Activated CD8-positive, alpha-beta T cell treated with anti-CD3 and anti-CD28 coated beads for 36 hours (primary cell): ENCODE results near the gene ITPR2. TPM values are rescaled to one million over a fixed set of nuclear protein-coding genes. Genes with fewer than 3 reads are reported as not detected.

Experiments used
- ATAC-seq: fragments of 200-7000 bp; cut with Tn5 transposase; one replicate; pipeline ENCODE4 v1.10.0; 2021; ENCODE audit warnings: mild to moderate bottlenecking, moderate library complexity
- CTCF ChIA-PET: fragments of 350-600 bp; sonication (Branson Sonifier 250); formaldehyde crosslinking; loops from one replicate; lab custom pipeline; 2021; ENCODE audit warnings: antibody characterized with exemption; lab: Charles Lee
- POLR2A ChIA-PET: fragments of 350-600 bp; sonication (Branson Sonifier 250); formaldehyde crosslinking; loops from one replicate; lab custom pipeline; 2021; ENCODE audit warnings: antibody characterized with exemption; lab: Charles Lee
- DNase-seq: peaks from one replicate; pipeline ENCODE4 v3.0.0-alpha.2; 2020
- H3K27ac Mint-ChIP-seq: one replicate; pipeline ENCODE4 v1.8.0; 2021; ENCODE audit warnings: mild to moderate bottlenecking, mixed read lengths
- H3K27me3 Mint-ChIP-seq: one replicate; pipeline ENCODE4 v1.8.0; 2021; ENCODE audit warnings: mixed read lengths
- H3K36me3 Mint-ChIP-seq: one replicate; pipeline ENCODE4 v1.8.0; 2021; ENCODE audit warnings: low read depth, mixed read lengths
- H3K4me1 Mint-ChIP-seq: one replicate; pipeline ENCODE4 v1.8.0; 2021; ENCODE audit warnings: low read depth, mixed read lengths
- H3K4me3 Mint-ChIP-seq: one replicate; pipeline ENCODE4 v1.8.0; 2021; ENCODE audit warnings: mild to moderate bottlenecking, moderate library complexity, mixed read lengths
- H3K9me3 Mint-ChIP-seq: one replicate; pipeline ENCODE4 v1.8.0; 2021; ENCODE audit warnings: mixed read lengths
- intact Hi-C: fragments of 100-400 bp; cut with micrococcal nuclease; formaldehyde crosslinking; loops from one replicate; pipeline ENCODE4 v1.10.0; 2022
- total RNA-seq, 2 experiments: library from RNA; stranded (reverse); gene quantifications; one replicate each; pipeline ENCODE4 v1.2.3, GENCODE V29; 2021
- TF ChIP-seq, protein P1 (sequence below): fragments of 200-600 bp; IDR thresholded peaks from one replicate; pipeline ENCODE4 v1.8.0; 2022; ENCODE audit warnings: antibody characterized with exemption, mild to moderate bottlenecking

ITPR2 gene
- total RNA-seq, 2 experiments from 2014 or later, result 38.9 to 41.2 TPM

DNA sequence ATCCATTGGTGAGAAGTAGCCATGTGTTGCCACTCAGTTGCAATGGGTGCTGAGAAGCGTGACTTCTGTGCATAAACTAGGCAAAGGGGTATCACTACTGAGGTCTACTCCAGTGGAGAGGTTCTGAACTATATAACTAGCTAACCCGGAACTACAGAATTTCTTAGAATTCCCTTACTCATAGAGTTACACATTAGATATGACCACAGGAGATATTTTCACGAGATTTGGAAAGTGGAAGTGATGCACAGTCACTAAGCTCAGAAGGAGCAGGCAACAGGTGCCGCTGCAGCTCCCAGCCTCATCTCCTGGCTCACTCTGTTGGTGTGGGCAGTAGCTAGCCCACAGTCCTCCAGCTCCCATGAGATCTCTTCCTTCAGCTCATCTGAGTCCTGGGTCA lies 501.0 kb downstream of the ITPR2 start:
- H3K36me3 Mint-ChIP-seq, result peaks cover 9% of the 10 kb centered on the region
- H3K4me1 Mint-ChIP-seq, result no peaks in the 10 kb centered on the region
- TF ChIP-seq, protein P1, sequence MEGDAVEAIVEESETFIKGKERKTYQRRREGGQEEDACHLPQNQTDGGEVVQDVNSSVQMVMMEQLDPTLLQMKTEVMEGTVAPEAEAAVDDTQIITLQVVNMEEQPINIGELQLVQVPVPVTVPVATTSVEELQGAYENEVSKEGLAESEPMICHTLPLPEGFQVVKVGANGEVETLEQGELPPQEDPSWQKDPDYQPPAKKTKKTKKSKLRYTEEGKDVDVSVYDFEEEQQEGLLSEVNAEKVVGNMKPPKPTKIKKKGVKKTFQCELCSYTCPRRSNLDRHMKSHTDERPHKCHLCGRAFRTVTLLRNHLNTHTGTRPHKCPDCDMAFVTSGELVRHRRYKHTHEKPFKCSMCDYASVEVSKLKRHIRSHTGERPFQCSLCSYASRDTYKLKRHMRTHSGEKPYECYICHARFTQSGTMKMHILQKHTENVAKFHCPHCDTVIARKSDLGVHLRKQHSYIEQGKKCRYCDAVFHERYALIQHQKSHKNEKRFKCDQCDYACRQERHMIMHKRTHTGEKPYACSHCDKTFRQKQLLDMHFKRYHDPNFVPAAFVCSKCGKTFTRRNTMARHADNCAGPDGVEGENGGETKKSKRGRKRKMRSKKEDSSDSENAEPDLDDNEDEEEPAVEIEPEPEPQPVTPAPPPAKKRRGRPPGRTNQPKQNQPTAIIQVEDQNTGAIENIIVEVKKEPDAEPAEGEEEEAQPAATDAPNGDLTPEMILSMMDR, result no peak
- H3K4me3 Mint-ChIP-seq, result no peak overlapping the region
- no peaks in the 10 kb centered on the region for H3K27me3 Mint-ChIP-seq
- no peak overlapping the region for H3K27ac Mint-ChIP-seq
- ChIA-PET CTCF (interaction anchor here (1.5 kb wide), 1 partner anchor 213 kb away, joined by 3 read pairs; no protein-coding TSS in a partner anchor), POLR2A (no interaction called here)
- ATAC-seq (no peak), DNase-seq (no peak)
- peaks cover 24% of the 10 kb centered on the region for H3K9me3 Mint-ChIP-seq
- intact Hi-C loops, result no loop called here

DNA sequence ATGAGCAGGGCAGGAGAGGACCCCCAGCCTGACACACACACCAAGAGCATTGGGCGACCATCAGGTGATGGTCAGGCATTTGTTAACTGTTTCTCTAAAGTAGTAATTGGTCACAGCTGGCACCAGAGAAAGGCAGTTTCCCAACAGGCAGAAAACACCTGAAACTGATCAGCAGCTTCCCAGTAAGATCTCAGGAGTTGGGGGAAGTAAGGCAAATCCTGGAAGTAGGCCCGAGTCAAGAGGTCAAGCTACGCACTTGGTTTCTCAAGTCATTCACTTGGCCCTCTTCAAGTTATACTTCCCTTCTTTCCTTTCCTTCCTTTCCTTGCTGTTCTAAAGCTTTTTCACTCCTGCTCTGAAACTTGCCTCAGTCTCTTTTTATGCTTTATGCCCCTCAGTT lies 501.9 kb downstream of the ITPR2 start:
- H3K4me1 Mint-ChIP-seq, result no peaks in the 10 kb centered on the region
- ATAC-seq (no peak), DNase-seq (no peak)
- peaks cover 9% of the 10 kb centered on the region for H3K36me3 Mint-ChIP-seq
- TF ChIP-seq, protein P1, result no peak
- intact Hi-C loops, result no loop called here
- POLR2A ChIA-PET, result no interaction called here
- H3K27ac Mint-ChIP-seq, result no peak overlapping the region
- H3K27me3 Mint-ChIP-seq, result no peaks in the 10 kb centered on the region
- peaks cover 24% of the 10 kb centered on the region for H3K9me3 Mint-ChIP-seq
- no peak overlapping the region for H3K4me3 Mint-ChIP-seq
- CTCF ChIA-PET, result interaction anchor here (1.5 kb wide), 1 partner anchor 212 kb away, joined by 3 read pairs; no protein-coding TSS in a partner anchor

DNA sequence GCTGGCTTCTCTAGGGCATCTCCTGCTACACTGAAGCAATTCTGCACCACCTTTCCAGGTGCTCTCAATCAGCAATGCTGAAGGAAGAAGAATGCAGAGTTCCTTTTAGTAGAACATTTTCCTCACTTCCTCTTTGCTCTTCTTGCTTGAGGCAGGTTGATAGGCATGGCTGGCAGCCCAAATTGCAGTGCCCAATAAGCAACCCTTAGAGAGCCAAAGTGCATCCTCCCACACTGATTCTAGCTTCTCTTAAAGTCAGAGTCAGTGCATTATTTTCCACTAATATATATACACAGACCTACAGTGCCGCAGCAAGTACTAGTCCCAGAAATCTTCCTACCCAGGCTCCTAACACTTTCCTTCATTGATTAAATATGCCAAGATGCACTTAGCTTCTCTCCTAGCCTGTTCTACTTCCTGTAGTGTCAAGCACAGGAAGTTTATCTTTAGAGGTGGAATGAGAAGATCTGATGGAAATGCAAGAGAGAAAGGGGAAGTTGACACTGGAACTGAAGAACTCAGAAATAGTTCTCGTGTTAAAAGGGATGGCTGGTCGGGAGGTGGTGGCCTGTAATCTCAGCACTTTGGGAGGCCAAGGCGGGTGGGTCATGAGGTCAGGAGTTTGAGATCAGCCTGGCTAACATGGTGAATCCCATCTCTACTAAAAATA lies 504.9 kb downstream of the ITPR2 start:
- CTCF ChIA-PET, result no interaction called here
- ATAC-seq, result no peak
- POLR2A ChIA-PET, result no interaction called here
- TF ChIP-seq, protein P1, result no peak
- Mint-ChIP-seq H3K27me3 (no peaks in the 10 kb centered on the region), H3K36me3 (peaks cover 2% of the 10 kb centered on the region), H3K4me1 (no peaks in the 10 kb centered on the region), H3K4me3 (no peak overlapping the region), H3K27ac (no peak overlapping the region), H3K9me3 (peaks cover 14% of the 10 kb centered on the region)
- DNase-seq, result no peak
- intact Hi-C loops, result no loop called here

DNA sequence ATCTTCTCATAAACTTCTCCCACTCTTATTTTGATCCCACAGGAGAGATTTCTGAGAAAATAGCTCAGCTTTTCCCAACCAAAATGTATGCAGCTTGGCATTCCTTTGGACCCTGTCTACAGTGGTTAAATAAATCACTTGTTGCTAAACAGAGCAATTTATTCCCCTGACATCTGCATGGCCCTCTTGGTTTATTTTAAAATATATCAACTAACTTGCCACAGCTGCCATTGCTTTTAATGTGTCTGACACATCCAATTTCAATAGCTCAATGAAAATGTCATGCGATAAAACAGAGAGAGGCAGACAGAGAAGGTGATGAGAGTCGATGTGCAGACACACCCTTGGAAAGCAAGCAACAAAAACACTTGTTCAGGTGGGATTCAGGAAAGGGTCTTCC lies 509.3 kb downstream of the ITPR2 start:
- no peaks in the 10 kb centered on the region for H3K4me1 Mint-ChIP-seq
- intact Hi-C loops, result no loop called here
- no peaks in the 10 kb centered on the region for H3K36me3 Mint-ChIP-seq
- TF ChIP-seq, protein P1, result no peak
- CTCF ChIA-PET, result no interaction called here
- H3K4me3 Mint-ChIP-seq, result no peak overlapping the region
- H3K27me3 Mint-ChIP-seq, result peaks cover 3% of the 10 kb centered on the region
- H3K27ac Mint-ChIP-seq, result no peak overlapping the region
- H3K9me3 Mint-ChIP-seq, result no peaks in the 10 kb centered on the region
- DNase-seq (no peak), ATAC-seq (no peak)
- POLR2A ChIA-PET, result no interaction called here

DNA sequence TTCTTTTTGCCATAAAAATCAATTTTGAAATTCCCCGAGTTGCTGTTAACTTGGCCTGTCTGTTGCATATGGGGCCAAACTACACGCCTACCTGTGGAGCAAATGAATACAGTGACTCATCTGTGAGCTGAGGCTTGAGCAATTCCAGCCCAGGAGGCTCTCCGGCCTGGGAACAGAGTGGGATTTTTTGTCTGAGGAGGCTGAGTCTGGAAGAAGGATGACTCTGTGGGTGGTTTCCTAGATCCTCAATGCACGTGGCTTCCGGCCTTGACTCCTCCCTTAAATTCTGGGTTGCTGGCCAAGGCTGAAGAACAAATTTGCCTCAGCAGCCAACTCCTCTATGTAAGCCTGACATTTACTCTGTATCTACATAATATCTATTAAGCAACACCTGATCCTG lies 513.5 kb downstream of the ITPR2 start:
- TF ChIP-seq, protein P1, result no peak
- peaks cover 7% of the 10 kb centered on the region for H3K4me1 Mint-ChIP-seq
- intact Hi-C loops, result no loop called here
- H3K27ac Mint-ChIP-seq, result no peak overlapping the region
- DNase-seq, result no peak
- ChIA-PET POLR2A (no interaction called here), CTCF (no interaction called here)
- no peak for ATAC-seq
- peaks cover 2% of the 10 kb centered on the region for H3K36me3 Mint-ChIP-seq
- peaks cover 4% of the 10 kb centered on the region for H3K27me3 Mint-ChIP-seq
- peaks cover 6% of the 10 kb centered on the region for H3K9me3 Mint-ChIP-seq
- H3K4me3 Mint-ChIP-seq, result no peak overlapping the region
